GM12891 (cell line): Measurements from ENCODE around the gene ZNF444.

Experiments
- POLR2A ChIP-seq: IDR thresholded peaks from 2 replicates; pipeline ENCODE4 v1.6.1; 2011; ENCODE audit warnings: low read depth, low read length, control low read depth
- POLR2AphosphoS5 ChIP-seq: IDR thresholded peaks from 2 replicates; pipeline ENCODE4 v1.6.1; 2011; ENCODE audit warnings: low read depth, low read length, control low read depth

GRCh38 chr19:56209091-56209490 lies 68.0 kb downstream of the ZNF444 start:
- TF ChIP-seq POLR2A (no peak), POLR2AphosphoS5 (no peak)
